HG02763 (cell line): Measurements from ENCODE around the gene TMEM238.
"Not testable (repeated sequence)": the region's sequence is repeated elsewhere in the genome, so short reads cannot be mapped to it uniquely, and the experiment has no call there.

ENCODE experiments used
- ATAC-seq: cut with Tn5 transposase; IDR thresholded peaks from one replicate; pipeline ENCODE4 v1.9.1; 2021; ENCODE audit warnings: mild to moderate bottlenecking, moderate library complexity; ENCODE audit not compliant: unreplicated experiment

The TMEM238 gene, protein sequence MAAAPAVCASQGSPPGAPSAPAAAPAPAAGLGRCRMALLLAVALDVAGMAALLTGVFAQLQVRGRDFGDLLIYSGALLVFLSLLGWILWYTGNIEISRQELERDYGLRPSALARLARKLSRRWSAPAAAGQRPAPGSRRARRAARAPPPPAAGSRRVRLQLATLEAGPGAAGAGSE

DNA sequence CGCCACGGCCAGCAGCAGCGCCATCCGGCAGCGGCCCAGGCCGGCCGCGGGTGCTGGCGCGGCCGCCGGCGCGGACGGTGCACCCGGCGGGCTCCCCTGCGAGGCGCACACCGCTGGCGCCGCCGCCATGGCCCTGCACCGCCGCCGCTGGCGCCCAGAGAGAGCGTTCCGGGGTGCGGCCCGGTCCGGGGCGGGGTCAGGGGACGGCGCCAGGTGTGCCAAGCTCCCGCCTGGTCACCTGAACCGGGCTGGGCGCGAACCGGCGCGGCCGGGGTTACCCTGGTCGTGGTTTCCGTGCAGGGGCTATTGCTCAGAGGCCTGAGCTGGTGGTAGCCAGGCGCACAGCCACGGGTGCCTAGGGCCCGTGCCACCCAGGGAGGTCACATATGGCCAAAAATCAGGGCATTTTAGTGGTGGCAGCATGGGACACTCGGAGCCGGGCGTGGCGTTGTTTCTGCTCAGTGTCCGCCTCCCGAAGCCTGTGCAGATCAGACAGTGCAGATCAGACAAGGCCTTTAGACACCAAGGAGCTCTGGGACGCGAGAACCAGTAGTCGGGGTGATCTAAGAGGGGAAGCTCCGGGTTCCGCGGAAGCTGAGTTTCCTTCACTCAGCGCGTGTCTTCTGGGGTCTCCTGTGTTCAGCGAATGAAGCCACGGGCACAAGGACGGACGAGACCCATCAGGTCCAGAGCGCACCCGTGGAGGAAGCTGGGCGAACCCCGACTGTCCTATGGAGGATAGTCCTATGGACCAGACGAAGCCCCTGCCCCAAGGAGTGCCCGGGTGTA is at the start of gene TMEM238:
Gene TMEM238, minus strand, starts transcription at position 162 of the 789 bp plus-strand sequence. Its CDS starts 33 bp downstream, at position 129.
- ATAC-seq: no peak

DNA sequence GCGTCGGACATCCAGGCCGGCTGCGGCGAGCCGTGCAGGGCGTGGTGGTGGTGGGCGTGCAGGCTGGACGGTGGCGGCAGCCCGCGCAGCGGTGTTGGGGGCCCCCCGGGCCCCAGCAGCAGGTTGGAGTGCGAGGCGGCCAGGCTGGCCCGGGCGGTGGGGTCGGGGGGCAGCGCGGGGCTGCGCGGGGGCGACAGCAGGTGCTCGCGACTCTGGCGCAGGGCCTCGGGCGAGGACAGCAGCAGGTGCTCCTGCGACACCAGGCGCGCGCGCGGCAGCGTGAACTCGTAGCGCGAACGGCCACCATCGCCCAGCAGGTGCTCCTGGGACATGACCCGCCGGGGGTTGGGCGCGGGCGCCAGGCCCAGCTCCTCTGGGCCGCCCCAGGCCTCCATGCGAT is 49.2 kb upstream of the TMEM238 start:
- no peak for ATAC-seq

DNA sequence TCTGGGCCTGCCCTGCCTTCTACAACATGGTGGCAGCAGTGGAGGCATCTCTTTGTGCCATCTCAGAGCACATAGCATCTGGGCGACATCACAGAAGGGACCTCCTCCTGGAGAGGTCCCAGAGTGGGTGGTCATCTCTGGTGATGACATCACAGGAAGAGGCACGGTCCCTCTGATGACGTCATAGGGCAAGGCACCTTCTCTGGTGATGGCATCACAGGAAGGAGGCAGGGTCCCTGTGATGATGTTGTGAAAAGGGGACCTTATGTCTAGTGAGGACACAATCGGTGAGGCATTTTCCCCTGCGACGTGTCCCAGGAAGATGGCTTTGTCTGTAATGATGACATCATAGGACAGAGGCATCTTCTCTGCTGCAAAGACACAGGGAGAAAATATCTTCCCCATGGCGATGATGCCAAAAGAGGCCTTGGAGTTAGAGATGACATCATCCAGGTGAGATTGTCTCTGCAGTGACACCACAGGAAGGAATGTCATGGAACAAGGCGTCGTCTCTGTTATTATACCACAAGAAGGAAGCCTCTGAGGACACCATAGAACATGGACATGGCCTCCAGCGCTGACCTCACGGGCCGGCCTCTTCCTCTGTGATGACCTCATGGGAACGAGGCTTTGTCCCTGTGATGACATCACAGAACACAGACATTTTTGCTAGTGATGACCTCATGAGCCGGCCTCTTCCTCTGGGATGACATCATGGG is 48.3 kb upstream of the TMEM238 start:
- ATAC-seq: no peak

- ATAC-seq: no peak
Observed at GRCh38 chr19:55431183-55431582, 47.1 kb upstream of the TMEM238 start.

DNA sequence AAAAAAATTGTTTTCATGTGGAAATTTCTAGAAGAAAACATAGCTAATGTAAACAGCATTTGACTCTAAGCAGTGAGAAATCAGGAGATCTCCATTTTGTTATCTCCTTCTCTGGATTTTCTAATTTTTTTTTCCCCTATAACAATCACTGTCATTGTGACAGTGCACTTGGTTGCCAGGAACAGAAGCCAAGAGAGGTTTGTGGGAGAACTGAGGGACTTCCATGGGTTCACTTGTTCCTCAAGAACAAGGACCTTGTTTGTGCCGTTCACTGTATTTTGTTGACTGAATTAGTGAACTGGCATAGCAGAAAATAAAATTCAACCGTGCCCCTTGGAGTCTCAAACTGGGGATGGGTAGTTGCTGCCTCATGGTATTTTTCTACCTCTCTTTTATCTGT is 42.0 kb upstream of the TMEM238 start:
- ATAC-seq: no peak

GRCh38 chr19:55424518-55424917 is 40.4 kb upstream of the TMEM238 start:
- ATAC-seq: no peak

- no peak for ATAC-seq
Observed at GRCh38 chr19:55423225-55424005, 39.3 kb upstream of the TMEM238 start.

DNA sequence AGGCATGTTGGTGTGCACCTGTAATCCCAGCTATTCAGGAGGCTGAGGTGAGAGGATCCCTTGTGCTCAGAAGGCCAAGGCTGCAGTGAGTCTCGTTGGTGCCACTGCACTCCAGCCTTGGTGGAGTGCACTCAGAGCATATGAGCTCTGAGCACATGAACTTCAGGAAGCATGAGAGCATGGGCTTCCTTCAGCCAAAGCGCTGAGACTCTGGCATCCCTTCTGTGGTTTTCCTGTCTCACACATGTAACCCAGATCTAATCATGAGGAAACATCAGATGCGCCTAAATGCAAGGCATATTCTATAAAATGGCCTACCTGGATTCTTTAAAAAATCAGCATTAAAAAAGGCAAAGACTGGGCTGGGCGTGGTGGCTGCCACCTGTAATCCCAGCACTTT is 37.2 kb upstream of the TMEM238 start:
- ATAC-seq: not testable (repeated sequence)

GRCh38 chr19:55419624-55420236 is 35.6 kb upstream of the TMEM238 start:
- ATAC-seq: no peak

DNA sequence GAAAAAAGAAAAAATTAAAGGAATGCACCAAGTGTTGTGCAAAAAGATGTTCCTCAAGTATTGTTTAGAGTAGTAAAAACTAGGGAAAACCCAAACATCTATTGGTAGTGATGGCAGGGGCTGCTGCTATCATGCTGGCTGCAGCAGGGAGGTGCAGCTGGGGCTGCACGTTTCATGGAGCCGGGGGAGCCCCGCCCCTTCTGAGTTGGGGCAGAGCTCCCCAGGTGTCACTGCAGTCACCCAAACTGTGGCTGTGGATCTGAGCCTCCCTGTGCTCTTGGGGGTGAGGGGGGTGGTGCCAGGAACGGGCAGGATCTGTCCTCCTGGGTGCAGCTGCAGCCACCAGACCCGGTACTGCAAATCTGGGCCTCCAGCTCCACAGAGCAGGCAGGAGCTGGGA is 35.0 kb upstream of the TMEM238 start:
- ATAC-seq: no peak

GRCh38 chr19:55418185-55418584 is 34.1 kb upstream of the TMEM238 start:
- no peak for ATAC-seq

- ATAC-seq: no peak
Observed at GRCh38 chr19:55410168-55410567, 26.1 kb upstream of the TMEM238 start.

GRCh38 chr19:55409179-55409578 is 25.1 kb upstream of the TMEM238 start:
- not testable (repeated sequence) for ATAC-seq

DNA sequence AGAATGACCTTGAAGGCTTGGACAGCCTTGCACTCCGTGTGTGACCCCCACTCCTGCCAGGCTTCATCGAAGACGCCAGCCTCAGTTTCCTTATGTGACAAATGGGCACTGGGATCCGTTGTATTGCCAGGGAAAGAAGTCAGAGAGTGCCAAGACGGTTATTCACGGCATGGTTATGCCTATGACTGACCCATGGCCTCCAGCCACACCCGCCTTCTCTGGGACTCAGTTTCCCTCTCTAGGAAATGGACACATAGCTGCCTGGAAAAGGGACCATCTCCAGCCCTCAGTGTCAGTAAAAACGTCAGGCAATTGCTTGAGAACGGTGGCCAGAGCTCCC is 24.4 kb upstream of the TMEM238 start:
- no peak for ATAC-seq

- ATAC-seq: peak; percentile 79
Observed at GRCh38 chr19:55407800-55408532, 23.9 kb upstream of the TMEM238 start.

GRCh38 chr19:55407550-55407799 is 23.4 kb upstream of the TMEM238 start, which contains the start of gene UBE2S:
TSS of gene UBE2S (minus strand) at chr19:55407788. CDS start at chr19:55407589, 199 bp downstream.
- ATAC-seq: not testable (repeated sequence)

DNA sequence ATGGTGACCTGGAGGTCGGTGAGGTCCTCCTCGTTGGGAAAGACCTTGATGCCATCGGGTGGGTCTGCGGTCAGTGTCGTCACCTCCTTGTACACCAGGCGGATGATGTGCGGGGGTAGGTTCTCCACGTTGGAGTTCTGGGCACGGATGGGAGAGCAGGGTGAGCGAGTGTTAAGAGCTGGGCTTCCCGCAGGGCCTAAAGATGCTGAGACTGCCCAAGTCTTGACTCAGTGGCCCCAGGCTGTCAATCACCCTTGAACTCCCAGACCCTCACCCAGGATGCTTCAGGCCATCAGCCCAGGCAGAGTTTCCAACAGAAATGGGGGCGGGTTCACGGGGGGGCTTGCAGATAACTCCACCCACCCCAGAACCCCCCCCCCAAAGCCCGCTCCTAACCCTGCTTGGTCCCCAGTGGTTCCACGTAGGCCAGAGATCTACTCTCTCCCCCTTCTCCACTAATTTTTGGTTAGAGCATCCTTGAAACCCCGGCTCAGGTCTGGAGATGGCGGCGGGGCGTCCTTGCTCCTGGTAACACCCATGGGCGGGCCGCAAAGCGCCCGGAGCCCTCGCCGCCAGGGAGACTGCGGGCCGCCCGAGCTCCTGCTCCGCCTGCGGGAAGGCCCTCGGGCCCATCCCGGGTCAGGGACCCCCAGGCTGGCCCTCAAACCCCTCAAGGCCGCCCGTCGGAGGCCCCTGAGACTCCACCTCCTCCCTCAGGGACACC is 22.9 kb upstream of the TMEM238 start:
- no peak for ATAC-seq

- ATAC-seq: no peak
Observed at GRCh38 chr19:55406091-55406825, 22.2 kb upstream of the TMEM238 start.

DNA sequence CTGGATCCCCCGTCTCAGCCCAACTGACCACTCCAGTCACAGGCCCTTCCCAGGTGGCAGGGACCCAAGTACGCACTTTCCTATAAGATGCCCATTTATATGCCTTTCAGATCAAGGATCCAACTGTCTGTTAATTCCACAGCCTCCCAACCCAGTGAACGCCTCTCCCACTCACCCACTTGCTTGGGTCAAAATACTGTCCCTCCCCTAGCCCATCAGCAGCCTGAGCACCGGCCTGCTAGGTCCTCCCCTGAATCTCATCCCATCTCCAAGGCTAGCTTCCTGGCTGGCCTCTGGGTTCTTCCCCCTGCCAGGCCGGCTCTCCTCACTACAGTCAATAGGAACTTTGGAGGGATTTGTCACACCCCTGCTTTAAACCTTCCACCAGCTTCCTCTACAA is 21.5 kb upstream of the TMEM238 start:
- no peak for ATAC-seq
